DOHH2 (cell line): ENCODE results near the gene NFYC.
A peak's percentile ranks its signal among the peaks of the same experiment; 100 is the strongest.

ENCODE experiments used
- H3F3A ChIP-seq: fragments of 200-600 bp; sonication (generic), shearing (Covaris generic); 2 replicates; pipeline ENCODE4 v1.6.0; 2016; ENCODE audit warnings: antibody characterized with exemption, mild to moderate bottlenecking; ENCODE audit not compliant: control insufficient read depth, insufficient read depth
- H3K27ac ChIP-seq: fragments of 200-600 bp; sonication (generic); 2 replicates; pipeline ENCODE4 v1.5.1; 2014; ENCODE audit warnings: low read depth, mild to moderate bottlenecking, low read length, moderate library complexity
- H3K27me3 ChIP-seq: fragments of 200-600 bp; sonication (generic); 2 replicates; pipeline ENCODE4 v1.6.1; 2014; ENCODE audit warnings: mild to moderate bottlenecking, low read length, mixed read lengths; ENCODE audit not compliant: control insufficient read depth
- H3K36me3 ChIP-seq: fragments of 200-600 bp; sonication (generic); 2 replicates; pipeline ENCODE4 v1.6.1; 2014; ENCODE audit warnings: mild to moderate bottlenecking, low read length, moderate library complexity, mixed read lengths; ENCODE audit not compliant: control insufficient read depth
- H3K4me1 ChIP-seq: fragments of 200-600 bp; sonication (generic); 2 replicates; pipeline ENCODE4 v1.6.1; 2014; ENCODE audit warnings: mild to moderate bottlenecking, low read length, mixed read lengths; ENCODE audit not compliant: control insufficient read depth
- H3K4me2 ChIP-seq: fragments of 200-600 bp; sonication (generic); 2 replicates; pipeline ENCODE4 v1.6.0; 2014; ENCODE audit warnings: mild to moderate bottlenecking, low read length, moderate library complexity
- H3K4me3 ChIP-seq: fragments of 200-600 bp; sonication (generic); 2 replicates; pipeline ENCODE4 v1.5.1; 2014; ENCODE audit warnings: mild to moderate bottlenecking, low read length, mixed read lengths
- H3K79me2 ChIP-seq: fragments of 200-600 bp; sonication (generic); 2 replicates; pipeline ENCODE4 v1.6.1; 2014; ENCODE audit warnings: mild to moderate bottlenecking, low read length, mixed read lengths; ENCODE audit not compliant: control insufficient read depth
- H3K9me2 ChIP-seq: fragments of 200-600 bp; sonication (generic); replicated peaks from 2 replicates; pipeline ENCODE4 v1.6.1; 2014; ENCODE audit warnings: mild to moderate bottlenecking, low read length, mixed read lengths; ENCODE audit not compliant: control insufficient read depth
- H3K9me3 ChIP-seq: fragments of 200-600 bp; sonication (generic); 2 replicates; pipeline ENCODE4 v1.6.1; 2014; ENCODE audit warnings: antibody characterized with exemption, low read length, mixed read lengths; ENCODE audit not compliant: control insufficient read depth, insufficient read depth
- H4K20me1 ChIP-seq: fragments of 200-600 bp; sonication (generic); 2 replicates; pipeline ENCODE4 v1.6.0; 2014; ENCODE audit warnings: low read depth, mild to moderate bottlenecking, antibody characterized with exemption, low read length, moderate library complexity; ENCODE audit not compliant: control insufficient read depth, insufficient read depth
- EZH2phosphoT487 ChIP-seq: fragments of 200-600 bp; sonication (generic); IDR thresholded peaks from 2 replicates; pipeline ENCODE4 v1.6.1; 2017; ENCODE audit warnings: borderline replicate concordance, mild to moderate bottlenecking, antibody characterized with exemption, low read length, moderate library complexity, mixed read lengths
- TF ChIP-seq, protein P1 (sequence below): fragments of 200-600 bp; sonication (generic); IDR thresholded peaks from one replicate; pipeline ENCODE4 v1.5.1; 2014; ENCODE audit warnings: antibody characterized with exemption, mild to moderate bottlenecking, low read depth, low read length; ENCODE audit not compliant: poor library complexity, severe bottlenecking

The NFYC gene

DNA sequence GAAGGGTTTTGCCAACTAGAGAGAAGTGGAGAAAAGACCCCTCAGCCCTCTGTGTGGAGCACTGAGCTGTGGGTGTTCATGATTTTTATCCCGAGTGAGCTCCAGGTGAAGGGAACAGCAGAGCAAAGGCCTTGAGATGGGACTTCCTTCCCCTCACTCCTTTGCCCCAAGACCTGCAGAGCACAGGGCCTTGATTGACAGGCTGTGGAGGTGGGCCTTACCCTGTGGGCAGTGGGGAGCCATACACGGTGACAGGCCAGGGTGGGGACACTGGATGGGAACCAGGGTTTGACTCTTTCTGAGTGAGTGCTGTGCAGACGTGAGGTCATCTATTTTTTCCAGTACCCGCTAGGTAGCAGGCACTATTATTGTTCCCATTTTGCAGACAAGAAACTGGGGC is 102.5 kb downstream of the NFYC start:
- no peak for TF ChIP-seq EZH2phosphoT487
- TF ChIP-seq, protein P1, sequence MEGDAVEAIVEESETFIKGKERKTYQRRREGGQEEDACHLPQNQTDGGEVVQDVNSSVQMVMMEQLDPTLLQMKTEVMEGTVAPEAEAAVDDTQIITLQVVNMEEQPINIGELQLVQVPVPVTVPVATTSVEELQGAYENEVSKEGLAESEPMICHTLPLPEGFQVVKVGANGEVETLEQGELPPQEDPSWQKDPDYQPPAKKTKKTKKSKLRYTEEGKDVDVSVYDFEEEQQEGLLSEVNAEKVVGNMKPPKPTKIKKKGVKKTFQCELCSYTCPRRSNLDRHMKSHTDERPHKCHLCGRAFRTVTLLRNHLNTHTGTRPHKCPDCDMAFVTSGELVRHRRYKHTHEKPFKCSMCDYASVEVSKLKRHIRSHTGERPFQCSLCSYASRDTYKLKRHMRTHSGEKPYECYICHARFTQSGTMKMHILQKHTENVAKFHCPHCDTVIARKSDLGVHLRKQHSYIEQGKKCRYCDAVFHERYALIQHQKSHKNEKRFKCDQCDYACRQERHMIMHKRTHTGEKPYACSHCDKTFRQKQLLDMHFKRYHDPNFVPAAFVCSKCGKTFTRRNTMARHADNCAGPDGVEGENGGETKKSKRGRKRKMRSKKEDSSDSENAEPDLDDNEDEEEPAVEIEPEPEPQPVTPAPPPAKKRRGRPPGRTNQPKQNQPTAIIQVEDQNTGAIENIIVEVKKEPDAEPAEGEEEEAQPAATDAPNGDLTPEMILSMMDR = no peak
- Histone ChIP-seq H3K4me3 (no peak overlapping the region), H4K20me1 (no peaks in the 10 kb centered on the region), H3F3A (no peaks in the 10 kb centered on the region), H3K4me2 (no peak overlapping the region), H3K9me2 (no peaks in the 10 kb centered on the region), H3K27ac (no peak overlapping the region), H3K36me3 (no peaks in the 10 kb centered on the region), H3K79me2 (no peaks in the 10 kb centered on the region), H3K4me1 (peaks cover 13% of the 10 kb centered on the region), H3K27me3 (peaks cover 20% of the 10 kb centered on the region; the same call in 1 of the 2 replicates), H3K9me3 (no peaks in the 10 kb centered on the region)

DNA sequence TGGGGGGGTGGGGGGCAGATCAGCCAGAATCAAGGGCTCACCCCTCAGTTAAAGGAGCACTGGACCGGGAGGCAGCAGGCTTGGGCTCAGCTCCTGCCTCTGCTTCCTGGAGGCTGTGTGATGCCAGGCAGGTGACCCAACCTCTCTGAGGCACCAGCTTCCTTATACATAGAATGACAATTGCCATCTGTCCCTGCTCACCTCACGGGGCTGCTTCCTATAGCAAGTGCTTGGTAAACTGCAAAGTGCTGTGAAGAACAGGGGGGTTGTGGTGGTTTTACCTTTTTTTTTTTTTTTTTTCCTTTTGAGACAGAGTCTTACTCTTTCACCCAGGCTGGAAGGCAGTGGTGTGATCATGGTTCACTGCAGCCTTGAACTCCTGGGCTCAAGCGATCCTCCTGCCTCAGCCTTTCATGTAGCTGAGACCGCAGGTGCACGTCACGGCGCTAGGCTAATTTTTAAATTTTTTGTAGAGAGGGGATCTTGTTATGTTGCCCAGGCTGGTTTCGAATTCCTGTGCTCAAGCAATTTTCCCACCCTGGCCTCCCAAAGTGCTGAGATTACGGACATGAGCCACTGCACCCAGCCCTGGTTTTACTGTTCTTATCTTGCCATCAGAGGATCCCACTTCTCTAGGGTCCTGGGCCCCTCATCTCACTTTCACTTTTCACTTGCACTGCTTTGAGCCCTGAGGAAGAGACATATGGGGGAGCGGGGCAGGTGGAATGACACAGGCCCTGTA is 103.6 kb downstream of the NFYC start:
- Histone ChIP-seq H3K27me3 (peaks cover 16% of the 10 kb centered on the region; the same call in 1 of the 2 replicates), H3K9me2 (no peaks in the 10 kb centered on the region), H3K36me3 (no peaks in the 10 kb centered on the region), H3K79me2 (no peaks in the 10 kb centered on the region), H3F3A (no peaks in the 10 kb centered on the region), H4K20me1 (no peaks in the 10 kb centered on the region), H3K4me3 (0 out of 2 replicates have a peak overlapping the region, but pooled peaks have one; percentile 24), H3K9me3 (no peaks in the 10 kb centered on the region), H3K27ac (no peak overlapping the region), H3K4me2 (peak overlapping the region; percentile 28; the same call in 1 of the 2 replicates), H3K4me1 (peaks cover 13% of the 10 kb centered on the region)
- TF ChIP-seq, protein P1 = no peak
- no peak for TF ChIP-seq EZH2phosphoT487

DNA sequence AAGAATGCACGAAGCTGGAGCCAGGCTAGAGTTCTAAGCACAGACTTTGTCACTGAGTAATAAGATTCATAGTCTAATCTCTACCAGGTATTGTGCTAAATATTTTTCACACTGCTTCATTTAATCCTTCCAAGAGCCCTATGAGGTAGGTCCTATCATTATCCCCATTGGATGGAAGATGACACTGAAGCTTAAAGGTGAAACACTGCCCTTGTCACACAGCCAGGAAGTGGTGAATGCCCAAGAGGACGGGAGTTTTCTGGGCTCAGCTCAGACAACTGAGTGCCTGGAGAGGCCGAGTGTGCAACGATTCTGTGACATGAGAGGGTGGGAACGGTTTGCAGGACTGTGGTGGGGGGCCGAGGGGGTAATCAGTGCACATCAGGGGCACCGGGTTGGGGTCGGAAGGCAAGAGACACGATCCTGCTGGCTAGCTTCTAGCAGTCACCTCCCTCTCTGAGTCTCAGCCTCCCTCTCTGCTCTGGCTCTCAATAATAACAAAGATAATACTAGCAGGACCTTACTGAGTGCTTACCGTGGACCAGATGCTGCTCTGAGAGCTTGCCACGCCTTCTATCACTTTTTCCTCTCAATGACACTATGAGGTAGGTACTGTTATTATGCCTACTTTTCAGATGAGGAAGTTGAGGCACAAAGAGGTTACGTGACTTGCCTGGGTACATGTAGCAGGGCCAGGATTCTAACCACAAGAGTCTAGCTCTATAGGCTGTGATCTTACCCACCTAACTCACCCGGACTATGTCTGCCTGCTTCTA is 104.5 kb downstream of the NFYC start:
- no peaks in the 10 kb centered on the region for H3K36me3 ChIP-seq
- H3K79me2 ChIP-seq = no peaks in the 10 kb centered on the region
- H3F3A ChIP-seq = no peaks in the 10 kb centered on the region
- no peak overlapping the region for H3K4me3 ChIP-seq
- H3K27me3 ChIP-seq = peaks cover 14% of the 10 kb centered on the region; the same call in 1 of the 2 replicates
- no peaks in the 10 kb centered on the region for H4K20me1 ChIP-seq
- no peak overlapping the region for H3K27ac ChIP-seq
- H3K4me1 ChIP-seq = peaks cover 13% of the 10 kb centered on the region
- peak overlapping the region; percentile 28; the same call in 1 of the 2 replicates for H3K4me2 ChIP-seq
- TF ChIP-seq, protein P1 = no peak
- TF ChIP-seq EZH2phosphoT487 = no peak
- no peaks in the 10 kb centered on the region for H3K9me3 ChIP-seq
- no peaks in the 10 kb centered on the region for H3K9me2 ChIP-seq
